HEK293 (cell line): ENCODE data around the gene CCDC175.

Experiments used
- ZIC2 ChIP-seq: fragments of 450-650 bp; formaldehyde crosslinking; IDR thresholded peaks from 2 replicates; pipeline ENCODE4 v1.5.1; 2016; ENCODE audit warnings: missing biosample characterization, missing genetic modification characterization
- ZNF184 ChIP-seq: fragments of 450-650 bp; IDR thresholded peaks from 2 replicates; pipeline ENCODE4 v1.5.1; 2018; ENCODE audit warnings: missing biosample characterization, mild to moderate bottlenecking, missing genetic modification characterization
- ZNF24 ChIP-seq: fragments of 450-650 bp; formaldehyde crosslinking; IDR thresholded peaks from 2 replicates; pipeline ENCODE4 v1.5.1; 2016; ENCODE audit warnings: missing biosample characterization, missing genetic modification characterization
- ZNF423 ChIP-seq: fragments of 450-650 bp; formaldehyde crosslinking; IDR thresholded peaks from 2 replicates; pipeline ENCODE4 v1.5.1; 2016; ENCODE audit warnings: missing biosample characterization, missing genetic modification characterization
- ZNF501 ChIP-seq: fragments of 450-650 bp; formaldehyde crosslinking; IDR thresholded peaks from 2 replicates; pipeline ENCODE4 v1.5.1; 2016; ENCODE audit warnings: missing biosample characterization, missing genetic modification characterization
- ZNF629 ChIP-seq: fragments of 450-650 bp; formaldehyde crosslinking; IDR thresholded peaks from 2 replicates; pipeline ENCODE4 v1.5.1; 2017; ENCODE audit warnings: missing biosample characterization, missing genetic modification characterization
- ZNF707 ChIP-seq: fragments of 450-650 bp; formaldehyde crosslinking; IDR thresholded peaks from 2 replicates; pipeline ENCODE4 v1.5.1; 2016; ENCODE audit warnings: missing biosample characterization, missing genetic modification characterization
- ZXDB ChIP-seq: fragments of 450-650 bp; formaldehyde crosslinking; IDR thresholded peaks from 2 replicates; pipeline ENCODE4 v1.5.1; 2016; ENCODE audit warnings: missing biosample characterization, missing genetic modification characterization
- TF ChIP-seq, protein P1 (sequence below): fragments of 450-650 bp; formaldehyde crosslinking; IDR thresholded peaks from 2 replicates; pipeline ENCODE4 v1.5.1; 2016; ENCODE audit warnings: missing biosample characterization, missing genetic modification characterization
- TF ChIP-seq, protein P2 (sequence below): sonication (generic); formaldehyde crosslinking; IDR thresholded peaks from 2 replicates; pipeline ENCODE4 v1.8.1; 2022; ENCODE audit warnings: mild to moderate bottlenecking, moderate library complexity, missing genetic modification reagents
- TF ChIP-seq, protein P3 (sequence below): fragments of 450-650 bp; formaldehyde crosslinking; IDR thresholded peaks from 2 replicates; pipeline ENCODE4 v1.5.1; 2016; ENCODE audit warnings: missing biosample characterization, missing genetic modification characterization
- TF ChIP-seq, protein P4 (sequence below): fragments of 450-650 bp; formaldehyde crosslinking; IDR thresholded peaks from 2 replicates; pipeline ENCODE4 v1.5.1; 2016; ENCODE audit warnings: missing biosample characterization, missing genetic modification characterization
- TF ChIP-seq, protein P5 (sequence below): fragments of 450-650 bp; formaldehyde crosslinking; IDR thresholded peaks from 2 replicates; pipeline ENCODE4 v1.5.1; 2016; ENCODE audit warnings: missing biosample characterization, missing genetic modification characterization

DNA sequence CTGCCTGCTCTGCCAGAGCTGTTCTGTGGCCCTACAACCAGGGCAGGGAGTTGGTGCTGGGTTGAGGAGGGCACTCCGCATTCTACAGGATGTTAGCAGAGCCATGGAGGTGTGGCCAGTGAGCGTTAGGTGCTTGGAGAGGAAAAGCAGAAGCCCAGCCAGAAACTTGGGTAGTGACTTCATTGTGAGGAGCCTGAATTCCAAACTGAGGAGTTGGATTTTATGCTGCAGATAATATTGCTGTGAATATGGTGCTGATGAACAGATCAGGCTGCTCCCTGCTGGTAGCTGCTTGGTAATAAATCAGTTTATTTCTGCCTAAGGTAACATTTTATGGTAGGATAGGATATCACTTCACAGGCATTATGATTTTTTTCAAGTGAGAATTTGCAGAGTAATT, 7.1 kb upstream of the CCDC175 start:
- TF ChIP-seq, protein P1, sequence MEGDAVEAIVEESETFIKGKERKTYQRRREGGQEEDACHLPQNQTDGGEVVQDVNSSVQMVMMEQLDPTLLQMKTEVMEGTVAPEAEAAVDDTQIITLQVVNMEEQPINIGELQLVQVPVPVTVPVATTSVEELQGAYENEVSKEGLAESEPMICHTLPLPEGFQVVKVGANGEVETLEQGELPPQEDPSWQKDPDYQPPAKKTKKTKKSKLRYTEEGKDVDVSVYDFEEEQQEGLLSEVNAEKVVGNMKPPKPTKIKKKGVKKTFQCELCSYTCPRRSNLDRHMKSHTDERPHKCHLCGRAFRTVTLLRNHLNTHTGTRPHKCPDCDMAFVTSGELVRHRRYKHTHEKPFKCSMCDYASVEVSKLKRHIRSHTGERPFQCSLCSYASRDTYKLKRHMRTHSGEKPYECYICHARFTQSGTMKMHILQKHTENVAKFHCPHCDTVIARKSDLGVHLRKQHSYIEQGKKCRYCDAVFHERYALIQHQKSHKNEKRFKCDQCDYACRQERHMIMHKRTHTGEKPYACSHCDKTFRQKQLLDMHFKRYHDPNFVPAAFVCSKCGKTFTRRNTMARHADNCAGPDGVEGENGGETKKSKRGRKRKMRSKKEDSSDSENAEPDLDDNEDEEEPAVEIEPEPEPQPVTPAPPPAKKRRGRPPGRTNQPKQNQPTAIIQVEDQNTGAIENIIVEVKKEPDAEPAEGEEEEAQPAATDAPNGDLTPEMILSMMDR (tag by site-specific recombination), result no peak
- TF ChIP-seq ZNF629 (tag by site-specific recombination) (peak; percentile 38), ZNF184 (no peak), ZNF423 (no peak), ZNF707 (no peak), ZIC2 (tag by site-specific recombination) (no peak), ZXDB (no peak), ZNF501 (tag by site-specific recombination) (no peak), ZNF24 (tag by site-specific recombination) (0 out of 2 replicates have a peak, but pooled peaks have one; percentile 24)
- TF ChIP-seq, protein P2, sequence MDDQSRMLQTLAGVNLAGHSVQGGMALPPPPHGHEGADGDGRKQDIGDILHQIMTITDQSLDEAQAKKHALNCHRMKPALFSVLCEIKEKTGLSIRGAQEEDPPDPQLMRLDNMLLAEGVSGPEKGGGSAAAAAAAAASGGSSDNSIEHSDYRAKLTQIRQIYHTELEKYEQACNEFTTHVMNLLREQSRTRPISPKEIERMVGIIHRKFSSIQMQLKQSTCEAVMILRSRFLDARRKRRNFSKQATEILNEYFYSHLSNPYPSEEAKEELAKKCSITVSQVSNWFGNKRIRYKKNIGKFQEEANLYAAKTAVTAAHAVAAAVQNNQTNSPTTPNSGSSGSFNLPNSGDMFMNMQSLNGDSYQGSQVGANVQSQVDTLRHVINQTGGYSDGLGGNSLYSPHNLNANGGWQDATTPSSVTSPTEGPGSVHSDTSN (CRISPR knock-in tag), result no peak
- TF ChIP-seq, protein P3, sequence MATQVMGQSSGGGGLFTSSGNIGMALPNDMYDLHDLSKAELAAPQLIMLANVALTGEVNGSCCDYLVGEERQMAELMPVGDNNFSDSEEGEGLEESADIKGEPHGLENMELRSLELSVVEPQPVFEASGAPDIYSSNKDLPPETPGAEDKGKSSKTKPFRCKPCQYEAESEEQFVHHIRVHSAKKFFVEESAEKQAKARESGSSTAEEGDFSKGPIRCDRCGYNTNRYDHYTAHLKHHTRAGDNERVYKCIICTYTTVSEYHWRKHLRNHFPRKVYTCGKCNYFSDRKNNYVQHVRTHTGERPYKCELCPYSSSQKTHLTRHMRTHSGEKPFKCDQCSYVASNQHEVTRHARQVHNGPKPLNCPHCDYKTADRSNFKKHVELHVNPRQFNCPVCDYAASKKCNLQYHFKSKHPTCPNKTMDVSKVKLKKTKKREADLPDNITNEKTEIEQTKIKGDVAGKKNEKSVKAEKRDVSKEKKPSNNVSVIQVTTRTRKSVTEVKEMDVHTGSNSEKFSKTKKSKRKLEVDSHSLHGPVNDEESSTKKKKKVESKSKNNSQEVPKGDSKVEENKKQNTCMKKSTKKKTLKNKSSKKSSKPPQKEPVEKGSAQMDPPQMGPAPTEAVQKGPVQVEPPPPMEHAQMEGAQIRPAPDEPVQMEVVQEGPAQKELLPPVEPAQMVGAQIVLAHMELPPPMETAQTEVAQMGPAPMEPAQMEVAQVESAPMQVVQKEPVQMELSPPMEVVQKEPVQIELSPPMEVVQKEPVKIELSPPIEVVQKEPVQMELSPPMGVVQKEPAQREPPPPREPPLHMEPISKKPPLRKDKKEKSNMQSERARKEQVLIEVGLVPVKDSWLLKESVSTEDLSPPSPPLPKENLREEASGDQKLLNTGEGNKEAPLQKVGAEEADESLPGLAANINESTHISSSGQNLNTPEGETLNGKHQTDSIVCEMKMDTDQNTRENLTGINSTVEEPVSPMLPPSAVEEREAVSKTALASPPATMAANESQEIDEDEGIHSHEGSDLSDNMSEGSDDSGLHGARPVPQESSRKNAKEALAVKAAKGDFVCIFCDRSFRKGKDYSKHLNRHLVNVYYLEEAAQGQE, result no peak
- TF ChIP-seq, protein P4, sequence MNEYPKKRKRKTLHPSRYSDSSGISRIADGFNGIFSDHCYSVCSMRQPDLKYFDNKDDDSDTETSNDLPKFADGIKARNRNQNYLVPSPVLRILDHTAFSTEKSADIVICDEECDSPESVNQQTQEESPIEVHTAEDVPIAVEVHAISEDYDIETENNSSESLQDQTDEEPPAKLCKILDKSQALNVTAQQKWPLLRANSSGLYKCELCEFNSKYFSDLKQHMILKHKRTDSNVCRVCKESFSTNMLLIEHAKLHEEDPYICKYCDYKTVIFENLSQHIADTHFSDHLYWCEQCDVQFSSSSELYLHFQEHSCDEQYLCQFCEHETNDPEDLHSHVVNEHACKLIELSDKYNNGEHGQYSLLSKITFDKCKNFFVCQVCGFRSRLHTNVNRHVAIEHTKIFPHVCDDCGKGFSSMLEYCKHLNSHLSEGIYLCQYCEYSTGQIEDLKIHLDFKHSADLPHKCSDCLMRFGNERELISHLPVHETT (tag by site-specific recombination), result no peak
- TF ChIP-seq, protein P5, sequence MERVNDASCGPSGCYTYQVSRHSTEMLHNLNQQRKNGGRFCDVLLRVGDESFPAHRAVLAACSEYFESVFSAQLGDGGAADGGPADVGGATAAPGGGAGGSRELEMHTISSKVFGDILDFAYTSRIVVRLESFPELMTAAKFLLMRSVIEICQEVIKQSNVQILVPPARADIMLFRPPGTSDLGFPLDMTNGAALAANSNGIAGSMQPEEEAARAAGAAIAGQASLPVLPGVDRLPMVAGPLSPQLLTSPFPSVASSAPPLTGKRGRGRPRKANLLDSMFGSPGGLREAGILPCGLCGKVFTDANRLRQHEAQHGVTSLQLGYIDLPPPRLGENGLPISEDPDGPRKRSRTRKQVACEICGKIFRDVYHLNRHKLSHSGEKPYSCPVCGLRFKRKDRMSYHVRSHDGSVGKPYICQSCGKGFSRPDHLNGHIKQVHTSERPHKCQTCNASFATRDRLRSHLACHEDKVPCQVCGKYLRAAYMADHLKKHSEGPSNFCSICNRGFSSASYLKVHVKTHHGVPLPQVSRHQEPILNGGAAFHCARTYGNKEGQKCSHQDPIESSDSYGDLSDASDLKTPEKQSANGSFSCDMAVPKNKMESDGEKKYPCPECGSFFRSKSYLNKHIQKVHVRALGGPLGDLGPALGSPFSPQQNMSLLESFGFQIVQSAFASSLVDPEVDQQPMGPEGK (tag by site-specific recombination), result no peak
